Lower lobe of right lung (tissue), 2 donors: ENCODE data around the gene BNC2. TPM values are rescaled to one million over a fixed set of nuclear protein-coding genes. Genes with fewer than 3 reads are reported as not detected.
A peak's percentile ranks its signal among the peaks of the same experiment; 100 is the strongest.

Experiments
- ATAC-seq, 2 donors: fragments of 200-7000 bp; cut with Tn5 transposase; one replicate each; pipeline ENCODE4 v1.9.1; 2020 to 2022; ENCODE audit warnings: mild to moderate bottlenecking in 2 of 2, moderate library complexity in 2 of 2
- DNase-seq: peaks from one replicate; pipeline ENCODE4 v3.0.0-alpha.2; 2020
- H3K27ac ChIP-seq: fragments of 200-600 bp; one replicate; pipeline ENCODE4 v1.8.0; 2022
- H3K27me3 ChIP-seq: fragments of 200-600 bp; one replicate; pipeline ENCODE4 v1.8.0; 2022; ENCODE audit warnings: low read depth
- H3K36me3 ChIP-seq: fragments of 200-600 bp; one replicate; pipeline ENCODE4 v1.8.0; 2022; ENCODE audit warnings: mild to moderate bottlenecking
- H3K4me1 ChIP-seq: fragments of 200-600 bp; one replicate; pipeline ENCODE4 v1.8.0; 2022
- H3K4me3 ChIP-seq: fragments of 200-600 bp; one replicate; pipeline ENCODE4 v1.8.0; 2022; ENCODE audit warnings: mild to moderate bottlenecking
- H3K9me3 ChIP-seq: fragments of 200-600 bp; one replicate; pipeline ENCODE4 v1.8.0; 2022
- intact Hi-C: fragments of 100-400 bp; cut with DNase I; formaldehyde crosslinking; loops from one replicate; pipeline ENCODE4 v1.11.0; 2022
- total RNA-seq: library from RNA; stranded (reverse); fragmentation: NEBNext Ultra II Directional; extraction: Animal tissue kit (Norgen Biotek cat#: 25700); gene quantifications from one replicate; pipeline ENCODE4 v1.2.1, GENCODE V29; 2021
- TF ChIP-seq, protein P1 (sequence below): fragments of 200-600 bp; IDR thresholded peaks from one replicate; pipeline ENCODE4 v1.8.0; 2022; ENCODE audit warnings: antibody characterized with exemption, mild to moderate bottlenecking
- donor health status: DM: no; HTN: yes; CAD: no; lungs with severe emphysema.

Gene BNC2
- total RNA-seq, 1 donor from 2014 or later, result 15.0 TPM

DNA sequence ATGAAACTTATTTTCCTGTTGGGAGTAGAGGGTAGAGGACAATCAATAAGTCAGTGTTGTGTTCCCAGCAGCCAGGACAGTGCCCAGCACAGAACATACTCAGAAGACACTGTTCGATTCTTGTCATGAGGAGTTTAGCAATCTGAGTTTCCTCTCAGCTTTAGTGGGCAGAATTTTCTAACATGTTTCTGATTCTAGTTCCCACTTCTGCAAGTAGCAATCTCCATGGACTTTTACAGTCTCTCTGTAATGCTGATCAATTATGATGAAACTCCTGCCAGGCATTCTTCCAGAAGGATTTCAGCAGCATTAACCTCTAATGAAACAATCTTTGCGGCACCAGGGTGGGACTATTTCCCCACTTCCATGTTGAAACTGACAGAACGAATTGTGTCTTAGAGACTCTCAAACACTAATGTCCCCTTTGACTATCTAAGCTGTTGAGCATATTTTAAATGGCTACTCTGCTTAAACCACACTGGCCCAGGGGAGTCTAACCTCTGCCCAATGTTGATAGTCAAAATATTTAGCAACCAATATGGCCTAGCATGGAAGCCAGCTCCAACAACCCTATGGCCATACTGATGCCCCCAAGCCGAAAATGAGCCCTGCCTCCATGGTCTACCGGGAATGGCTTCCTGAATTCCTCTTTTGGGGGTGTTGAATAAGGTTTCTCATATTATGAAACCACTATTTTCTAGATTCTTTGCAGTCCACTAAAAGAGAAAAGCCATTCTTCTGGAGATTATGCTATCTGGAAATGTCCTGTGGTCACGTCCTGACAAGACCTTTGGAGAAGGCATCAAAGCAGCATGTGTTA is 484.3 kb downstream of the BNC2 start:
- no peak for DNase-seq
- intact Hi-C loops, result no loop called here
- no peak overlapping the region for H3K4me3 ChIP-seq
- H3K27ac ChIP-seq, result no peak overlapping the region
- no peaks in the 10 kb centered on the region for H3K36me3 ChIP-seq
- peak in 1 of 2 donors; percentile 47 for ATAC-seq
- no peaks in the 10 kb centered on the region for H3K9me3 ChIP-seq
- TF ChIP-seq, protein P1, sequence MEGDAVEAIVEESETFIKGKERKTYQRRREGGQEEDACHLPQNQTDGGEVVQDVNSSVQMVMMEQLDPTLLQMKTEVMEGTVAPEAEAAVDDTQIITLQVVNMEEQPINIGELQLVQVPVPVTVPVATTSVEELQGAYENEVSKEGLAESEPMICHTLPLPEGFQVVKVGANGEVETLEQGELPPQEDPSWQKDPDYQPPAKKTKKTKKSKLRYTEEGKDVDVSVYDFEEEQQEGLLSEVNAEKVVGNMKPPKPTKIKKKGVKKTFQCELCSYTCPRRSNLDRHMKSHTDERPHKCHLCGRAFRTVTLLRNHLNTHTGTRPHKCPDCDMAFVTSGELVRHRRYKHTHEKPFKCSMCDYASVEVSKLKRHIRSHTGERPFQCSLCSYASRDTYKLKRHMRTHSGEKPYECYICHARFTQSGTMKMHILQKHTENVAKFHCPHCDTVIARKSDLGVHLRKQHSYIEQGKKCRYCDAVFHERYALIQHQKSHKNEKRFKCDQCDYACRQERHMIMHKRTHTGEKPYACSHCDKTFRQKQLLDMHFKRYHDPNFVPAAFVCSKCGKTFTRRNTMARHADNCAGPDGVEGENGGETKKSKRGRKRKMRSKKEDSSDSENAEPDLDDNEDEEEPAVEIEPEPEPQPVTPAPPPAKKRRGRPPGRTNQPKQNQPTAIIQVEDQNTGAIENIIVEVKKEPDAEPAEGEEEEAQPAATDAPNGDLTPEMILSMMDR, result no peak
- no peaks in the 10 kb centered on the region for H3K4me1 ChIP-seq
- H3K27me3 ChIP-seq, result no peaks in the 10 kb centered on the region

DNA sequence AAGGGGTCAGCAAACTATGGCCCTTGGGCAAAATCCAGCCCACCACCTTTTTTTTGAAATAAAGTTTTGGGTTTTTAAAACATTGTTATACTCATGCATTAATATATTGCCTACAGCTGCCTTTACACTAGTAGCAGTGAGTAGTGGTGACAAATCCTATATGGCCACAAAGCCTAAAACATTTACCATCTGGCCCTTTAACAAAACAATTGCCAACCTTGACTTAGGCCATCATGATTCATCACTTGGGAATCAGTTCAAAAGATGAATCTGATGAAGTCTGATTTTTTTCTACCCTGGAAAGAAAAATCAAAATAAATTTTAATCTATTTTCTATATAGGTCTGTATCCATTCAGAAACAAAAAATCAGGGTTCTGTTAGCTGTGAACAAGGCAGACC is 484.9 kb downstream of the BNC2 start:
- Histone ChIP-seq H3K27ac (no peak overlapping the region), H3K9me3 (no peaks in the 10 kb centered on the region), H3K4me3 (no peak overlapping the region), H3K27me3 (no peaks in the 10 kb centered on the region), H3K4me1 (no peaks in the 10 kb centered on the region), H3K36me3 (no peaks in the 10 kb centered on the region)
- DNase-seq (no peak), ATAC-seq (no peak)
- intact Hi-C loops, result no loop called here
- TF ChIP-seq, protein P1, result no peak

DNA sequence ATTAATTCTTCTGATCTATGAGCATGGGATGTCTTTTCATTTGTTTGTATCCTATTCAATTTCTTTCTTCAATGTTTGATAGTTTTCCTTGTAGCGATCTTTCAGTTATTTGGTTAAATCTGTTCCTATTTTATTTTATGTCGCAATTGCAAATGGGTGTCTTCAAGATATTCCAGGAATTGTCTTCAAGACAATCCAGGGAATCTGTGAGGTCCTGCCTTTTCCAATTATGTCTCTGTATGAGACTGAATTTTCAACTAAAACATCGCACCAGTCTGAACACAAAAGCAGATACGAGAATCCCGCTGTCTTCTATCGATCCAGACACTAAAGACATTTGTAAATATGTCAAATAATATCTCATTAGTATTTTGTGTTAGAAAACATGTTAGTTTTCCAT is 485.5 kb downstream of the BNC2 start:
- Histone ChIP-seq H3K4me3 (no peak overlapping the region), H3K27ac (no peak overlapping the region), H3K4me1 (no peaks in the 10 kb centered on the region), H3K27me3 (no peaks in the 10 kb centered on the region), H3K9me3 (no peaks in the 10 kb centered on the region), H3K36me3 (no peaks in the 10 kb centered on the region)
- DNase-seq (no peak), ATAC-seq (no peak)
- intact Hi-C loops, result no loop called here
- TF ChIP-seq, protein P1, result no peak

DNA sequence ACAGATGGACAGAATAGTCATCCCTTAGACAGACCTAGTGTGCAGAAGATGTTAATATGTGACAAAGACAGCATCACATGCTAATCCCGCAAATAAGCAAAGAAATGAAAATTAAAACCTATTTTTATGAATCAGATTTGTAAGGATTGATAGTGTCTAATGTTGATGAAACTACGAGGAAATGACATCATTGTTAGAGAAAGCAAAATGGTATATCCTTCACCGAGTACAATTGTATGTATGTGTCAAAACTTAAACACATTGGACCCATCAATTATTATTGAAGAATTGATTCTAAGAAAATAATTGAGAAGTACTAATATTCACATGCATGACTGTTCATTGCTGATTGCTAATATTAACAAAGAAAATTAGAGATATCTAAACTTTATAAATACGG is 493.2 kb downstream of the BNC2 start:
- DNase-seq (no peak), ATAC-seq (no peak)
- H3K4me1 ChIP-seq, result no peaks in the 10 kb centered on the region
- no peak overlapping the region for H3K4me3 ChIP-seq
- H3K27ac ChIP-seq, result no peak overlapping the region
- H3K27me3 ChIP-seq, result no peaks in the 10 kb centered on the region
- intact Hi-C loops, result no loop called here
- TF ChIP-seq, protein P1, result no peak
- H3K36me3 ChIP-seq, result no peaks in the 10 kb centered on the region
- no peaks in the 10 kb centered on the region for H3K9me3 ChIP-seq

DNA sequence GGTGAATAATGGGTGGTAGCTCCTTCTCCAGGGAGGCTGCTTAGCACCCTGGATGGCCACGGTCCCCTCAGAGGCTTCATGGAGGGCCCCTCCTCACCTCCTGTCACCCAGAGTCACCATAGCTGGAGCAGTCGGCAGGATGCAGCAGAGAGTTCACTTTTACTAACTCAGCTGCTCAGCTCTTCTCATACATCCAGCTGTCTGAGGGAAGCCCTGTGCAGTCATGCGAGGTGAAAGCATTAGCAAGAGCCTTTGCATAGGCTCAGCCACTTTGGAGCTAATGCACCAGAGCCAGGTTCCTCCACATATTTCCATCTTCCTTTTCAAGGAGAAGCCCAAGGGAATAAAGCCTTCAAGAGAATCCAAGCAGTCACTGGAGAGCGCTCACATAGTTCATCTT is 499.2 kb downstream of the BNC2 start:
- Histone ChIP-seq H3K27me3 (no peaks in the 10 kb centered on the region), H3K4me3 (no peak overlapping the region), H3K36me3 (no peaks in the 10 kb centered on the region), H3K9me3 (no peaks in the 10 kb centered on the region), H3K4me1 (no peaks in the 10 kb centered on the region), H3K27ac (no peak overlapping the region)
- intact Hi-C loops, result no loop called here
- DNase-seq (no peak), ATAC-seq (no peak)
- TF ChIP-seq, protein P1, result no peak
